ENCODE measurements around the gene SPOPL.

DNA sequence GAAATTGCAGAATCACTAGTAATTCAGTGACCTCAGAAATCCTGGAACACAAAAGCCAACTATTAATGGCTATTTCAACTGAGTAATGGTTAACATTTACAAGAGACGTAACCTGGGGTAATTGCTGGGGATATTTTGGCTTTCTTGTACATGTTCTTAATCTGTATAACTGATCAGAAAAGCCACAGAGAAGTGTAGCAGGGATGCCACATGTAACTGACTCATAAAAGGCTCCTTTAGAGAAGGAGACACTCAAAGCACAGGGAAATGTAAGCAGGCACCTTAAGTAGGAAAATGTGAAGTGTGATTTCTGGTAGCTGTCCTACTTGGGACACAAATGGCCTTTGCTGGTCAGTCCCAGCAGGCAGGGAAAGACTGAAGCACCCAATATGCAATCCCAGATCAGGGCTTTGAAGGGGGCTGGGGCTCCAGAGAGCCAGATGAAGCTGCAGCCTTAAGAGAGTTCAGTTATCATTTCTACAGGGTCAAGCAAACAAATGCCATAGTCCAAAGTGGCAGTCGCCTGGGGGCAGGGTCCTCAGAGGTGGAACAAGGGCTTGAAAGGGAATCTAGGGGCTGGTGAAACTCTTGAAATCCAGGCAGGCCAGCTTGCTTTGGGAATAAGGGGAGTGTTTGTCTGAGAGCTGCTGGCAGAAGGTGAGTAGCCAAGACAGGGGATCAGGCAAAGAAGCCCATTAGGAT lies 7.2 kb upstream of the SPOPL start:
- TF ChIP-seq, protein P1, sequence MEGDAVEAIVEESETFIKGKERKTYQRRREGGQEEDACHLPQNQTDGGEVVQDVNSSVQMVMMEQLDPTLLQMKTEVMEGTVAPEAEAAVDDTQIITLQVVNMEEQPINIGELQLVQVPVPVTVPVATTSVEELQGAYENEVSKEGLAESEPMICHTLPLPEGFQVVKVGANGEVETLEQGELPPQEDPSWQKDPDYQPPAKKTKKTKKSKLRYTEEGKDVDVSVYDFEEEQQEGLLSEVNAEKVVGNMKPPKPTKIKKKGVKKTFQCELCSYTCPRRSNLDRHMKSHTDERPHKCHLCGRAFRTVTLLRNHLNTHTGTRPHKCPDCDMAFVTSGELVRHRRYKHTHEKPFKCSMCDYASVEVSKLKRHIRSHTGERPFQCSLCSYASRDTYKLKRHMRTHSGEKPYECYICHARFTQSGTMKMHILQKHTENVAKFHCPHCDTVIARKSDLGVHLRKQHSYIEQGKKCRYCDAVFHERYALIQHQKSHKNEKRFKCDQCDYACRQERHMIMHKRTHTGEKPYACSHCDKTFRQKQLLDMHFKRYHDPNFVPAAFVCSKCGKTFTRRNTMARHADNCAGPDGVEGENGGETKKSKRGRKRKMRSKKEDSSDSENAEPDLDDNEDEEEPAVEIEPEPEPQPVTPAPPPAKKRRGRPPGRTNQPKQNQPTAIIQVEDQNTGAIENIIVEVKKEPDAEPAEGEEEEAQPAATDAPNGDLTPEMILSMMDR (conservative IDR thresholded peaks at IDR 0.05; ENCODE audit: low read depth, low read length), result no peak
- TF ChIP-seq EZH2 (IDR thresholded peaks at IDR 0.05; ENCODE audit: borderline replicate concordance, low read depth, low read length, poor library complexity, severe bottlenecking), result no peak
